ENCODE measurements around the gene SFXN3.
A peak's percentile ranks its signal among the peaks of the same experiment; 100 is the strongest.

SFXN3 gene

GRCh38 chr10:101071885-101072433 is 40.9 kb downstream of the SFXN3 start:
- no peaks in the 10 kb centered on the region for H3K79me1 ChIP-seq (ENCODE audit: low read depth, low read length)
- peak overlapping the region; percentile 45 for H2AK5ac ChIP-seq (ENCODE audit: low read depth, low read length)
- peak overlapping the region; percentile 11 for H2AFZ ChIP-seq (ENCODE audit: low read length)
- no peaks in the 10 kb centered on the region for H3K36me3 ChIP-seq (replicated peaks in 1 of 2; ENCODE audit: control insufficient read depth in 2 of 2, insufficient read depth in 2 of 2, low read length in 2 of 2)
- no peak overlapping the region for H3K4me2 ChIP-seq (ENCODE audit: insufficient read depth, low read length, poor library complexity, severe bottlenecking)
- H2BK12ac ChIP-seq (ENCODE audit: low read length) = no peak overlapping the region
- H3K9me3 ChIP-seq (replicated peaks in 1 of 2; ENCODE audit: control insufficient read depth in 2 of 2, insufficient read depth in 1 of 2, low read depth in 1 of 2, low read length in 2 of 2) = peaks cover 0 to 3% of the 10 kb centered on the region in 2 donors
- no peak overlapping the region for H3K23ac ChIP-seq (ENCODE audit: low read depth, low read length, poor library complexity)
- no peak overlapping the region for H3K14ac ChIP-seq (ENCODE audit: low read length)
- no peak overlapping the region for H4K91ac ChIP-seq (ENCODE audit: low read depth, low read length, poor library complexity)
- no peak overlapping the region for H2BK120ac ChIP-seq (ENCODE audit: low read depth, low read length)
- H2BK5ac ChIP-seq (ENCODE audit: low read length) = no peak overlapping the region
- H3K9ac ChIP-seq (ENCODE audit: low read depth, low read length, poor library complexity) = no peak overlapping the region
- no peak overlapping the region for H3K27ac ChIP-seq (replicated peaks; ENCODE audit: low read length)
- WGBS, 2 donors (ENCODE audit: extremely low coverage in 2 of 2, insufficient read length in 2 of 2, insufficient replicate concordance in 1 of 2) = no CpG with 5 or more reads among the region's 7 CpGs
- no peak overlapping the region for H4K8ac ChIP-seq (ENCODE audit: low read depth, low read length)
- H3K27me3 ChIP-seq (ENCODE audit: control insufficient read depth in 3 of 3, insufficient read depth in 3 of 3, low read depth in 1 of 3, low read length in 3 of 3) = peaks cover 6 to 70% (median 50%) of the 10 kb centered on the region in 3 experiments
- no peak overlapping the region for H3K4ac ChIP-seq (ENCODE audit: low read length)
- H2BK15ac ChIP-seq (ENCODE audit: low read length) = no peak overlapping the region
- H3K18ac ChIP-seq (ENCODE audit: low read length) = peak overlapping the region; percentile 41
- no peak overlapping the region for H3K4me3 ChIP-seq (ENCODE audit: low read length in 2 of 2)
- no peak for DNase-seq (ENCODE audit: low spot score)
- peaks cover 3 to 10% of the 10 kb centered on the region in 2 donors for H3K4me1 ChIP-seq (ENCODE audit: control insufficient read depth in 2 of 2, insufficient read depth in 1 of 2, low read depth in 1 of 2, low read length in 2 of 2)

GRCh38 chr10:101072923-101073322 is 41.9 kb downstream of the SFXN3 start:
- no peak overlapping the region for H2BK5ac ChIP-seq (ENCODE audit: low read length)
- WGBS, 2 donors (ENCODE audit: extremely low coverage in 2 of 2, insufficient read length in 2 of 2, insufficient replicate concordance in 1 of 2) = no CpG with 5 or more reads among the region's 9 CpGs
- H3K9ac ChIP-seq (ENCODE audit: low read depth, low read length, poor library complexity) = peak overlapping the region; percentile 80
- no peak overlapping the region for H3K14ac ChIP-seq (ENCODE audit: low read length)
- H2AK5ac ChIP-seq (ENCODE audit: low read depth, low read length) = no peak overlapping the region
- no peaks in the 10 kb centered on the region for H3K79me1 ChIP-seq (ENCODE audit: low read depth, low read length)
- H3K9me3 ChIP-seq (replicated peaks in 1 of 2; ENCODE audit: control insufficient read depth in 2 of 2, insufficient read depth in 1 of 2, low read depth in 1 of 2, low read length in 2 of 2) = peaks cover 0 to 3% of the 10 kb centered on the region in 2 donors
- no peak overlapping the region for H4K8ac ChIP-seq (ENCODE audit: low read depth, low read length)
- H3K23ac ChIP-seq (ENCODE audit: low read depth, low read length, poor library complexity) = no peak overlapping the region
- H3K27me3 ChIP-seq (ENCODE audit: control insufficient read depth in 3 of 3, insufficient read depth in 3 of 3, low read depth in 1 of 3, low read length in 3 of 3) = peaks cover 0 to 72% (median 42%) of the 10 kb centered on the region in 3 experiments
- H3K4me1 ChIP-seq (ENCODE audit: control insufficient read depth in 2 of 2, insufficient read depth in 1 of 2, low read depth in 1 of 2, low read length in 2 of 2) = peaks cover 0 to 6% of the 10 kb centered on the region in 2 donors
- no peak overlapping the region for H2BK120ac ChIP-seq (ENCODE audit: low read depth, low read length)
- H2AFZ ChIP-seq (ENCODE audit: low read length) = no peak overlapping the region
- no peak overlapping the region for H2BK12ac ChIP-seq (ENCODE audit: low read length)
- peak overlapping the region in 1 of 2 donors; percentile 16 for H3K4me3 ChIP-seq (ENCODE audit: low read length in 2 of 2)
- H4K91ac ChIP-seq (ENCODE audit: low read depth, low read length, poor library complexity) = no peak overlapping the region
- no peak overlapping the region for H3K27ac ChIP-seq (replicated peaks; ENCODE audit: low read length)
- DNase-seq (ENCODE audit: low spot score) = no peak
- no peak overlapping the region for H3K4me2 ChIP-seq (ENCODE audit: insufficient read depth, low read length, poor library complexity, severe bottlenecking)
- H3K18ac ChIP-seq (ENCODE audit: low read length) = no peak overlapping the region
- H3K36me3 ChIP-seq (replicated peaks in 1 of 2; ENCODE audit: control insufficient read depth in 2 of 2, insufficient read depth in 2 of 2, low read length in 2 of 2) = no peaks in the 10 kb centered on the region
- no peak overlapping the region for H3K4ac ChIP-seq (ENCODE audit: low read length)
- no peak overlapping the region for H2BK15ac ChIP-seq (ENCODE audit: low read length)

GRCh38 chr10:101073631-101074030 is 42.6 kb downstream of the SFXN3 start:
- no peak overlapping the region for H2AK5ac ChIP-seq (ENCODE audit: low read depth, low read length)

GRCh38 chr10:101075775-101076174 is 44.7 kb downstream of the SFXN3 start:
- WGBS, 2 donors (ENCODE audit: extremely low coverage in 2 of 2, insufficient read length in 2 of 2, insufficient replicate concordance in 1 of 2) = no CpG with 5 or more reads among the region's 4 CpGs
- H2AFZ ChIP-seq (ENCODE audit: low read length) = no peak overlapping the region

More at GRCh38 chr10:101073631-101074030, 42.6 kb downstream of the SFXN3 start:
- H4K91ac ChIP-seq (ENCODE audit: low read depth, low read length, poor library complexity) = no peak overlapping the region
- no peak overlapping the region for H3K18ac ChIP-seq (ENCODE audit: low read length)
- no peak overlapping the region for H3K14ac ChIP-seq (ENCODE audit: low read length)
- H3K36me3 ChIP-seq (replicated peaks in 1 of 2; ENCODE audit: control insufficient read depth in 2 of 2, insufficient read depth in 2 of 2, low read length in 2 of 2) = no peaks in the 10 kb centered on the region
- peaks cover 0 to 6% of the 10 kb centered on the region in 2 donors for H3K4me1 ChIP-seq (ENCODE audit: control insufficient read depth in 2 of 2, insufficient read depth in 1 of 2, low read depth in 1 of 2, low read length in 2 of 2)
- no peak overlapping the region for H3K27ac ChIP-seq (replicated peaks; ENCODE audit: low read length)
- no peak overlapping the region for H3K4me3 ChIP-seq (ENCODE audit: low read length in 2 of 2)
- no peak overlapping the region for H3K4me2 ChIP-seq (ENCODE audit: insufficient read depth, low read length, poor library complexity, severe bottlenecking)
- no CpG with 5 or more reads among the region's 13 CpGs for WGBS, 2 donors (ENCODE audit: extremely low coverage in 2 of 2, insufficient read length in 2 of 2, insufficient replicate concordance in 1 of 2)
- H2BK120ac ChIP-seq (ENCODE audit: low read depth, low read length) = no peak overlapping the region
- peaks cover 0 to 3% of the 10 kb centered on the region in 2 donors for H3K9me3 ChIP-seq (replicated peaks in 1 of 2; ENCODE audit: control insufficient read depth in 2 of 2, insufficient read depth in 1 of 2, low read depth in 1 of 2, low read length in 2 of 2)
- no peak overlapping the region for H2BK15ac ChIP-seq (ENCODE audit: low read length)
- H4K8ac ChIP-seq (ENCODE audit: low read depth, low read length) = no peak overlapping the region
- peaks cover 0 to 78% (median 42%) of the 10 kb centered on the region in 3 experiments for H3K27me3 ChIP-seq (ENCODE audit: control insufficient read depth in 3 of 3, insufficient read depth in 3 of 3, low read depth in 1 of 3, low read length in 3 of 3)
- H3K79me1 ChIP-seq (ENCODE audit: low read depth, low read length) = no peaks in the 10 kb centered on the region
- no peak overlapping the region for H2BK5ac ChIP-seq (ENCODE audit: low read length)
- H3K4ac ChIP-seq (ENCODE audit: low read length) = no peak overlapping the region
- peak overlapping the region; percentile 20 for H3K23ac ChIP-seq (ENCODE audit: low read depth, low read length, poor library complexity)
- no peak overlapping the region for H2AFZ ChIP-seq (ENCODE audit: low read length)
- H3K9ac ChIP-seq (ENCODE audit: low read depth, low read length, poor library complexity) = no peak overlapping the region
- DNase-seq (ENCODE audit: low spot score) = no peak
- no peak overlapping the region for H2BK12ac ChIP-seq (ENCODE audit: low read length)

More at GRCh38 chr10:101075775-101076174, 44.7 kb downstream of the SFXN3 start:
- no peak overlapping the region for H3K4me2 ChIP-seq (ENCODE audit: insufficient read depth, low read length, poor library complexity, severe bottlenecking)
- H3K9me3 ChIP-seq (replicated peaks in 1 of 2; ENCODE audit: control insufficient read depth in 2 of 2, insufficient read depth in 1 of 2, low read depth in 1 of 2, low read length in 2 of 2) = peaks cover 0 to 3% of the 10 kb centered on the region in 2 donors
- no peak overlapping the region for H3K4ac ChIP-seq (ENCODE audit: low read length)
- no peak overlapping the region for H3K23ac ChIP-seq (ENCODE audit: low read depth, low read length, poor library complexity)
- no peak overlapping the region for H4K91ac ChIP-seq (ENCODE audit: low read depth, low read length, poor library complexity)
- H3K79me1 ChIP-seq (ENCODE audit: low read depth, low read length) = no peaks in the 10 kb centered on the region
- H2BK12ac ChIP-seq (ENCODE audit: low read length) = no peak overlapping the region
- H2BK15ac ChIP-seq (ENCODE audit: low read length) = no peak overlapping the region
- no peak overlapping the region for H3K4me3 ChIP-seq (ENCODE audit: low read length in 2 of 2)
- H3K36me3 ChIP-seq (replicated peaks in 1 of 2; ENCODE audit: control insufficient read depth in 2 of 2, insufficient read depth in 2 of 2, low read length in 2 of 2) = no peaks in the 10 kb centered on the region
- H3K18ac ChIP-seq (ENCODE audit: low read length) = no peak overlapping the region
- peaks cover 0 to 6% of the 10 kb centered on the region in 2 donors for H3K4me1 ChIP-seq (ENCODE audit: control insufficient read depth in 2 of 2, insufficient read depth in 1 of 2, low read depth in 1 of 2, low read length in 2 of 2)
- no peak overlapping the region for H2AK5ac ChIP-seq (ENCODE audit: low read depth, low read length)
- DNase-seq (ENCODE audit: low spot score) = no peak
- H2BK120ac ChIP-seq (ENCODE audit: low read depth, low read length) = no peak overlapping the region
- H3K27me3 ChIP-seq (ENCODE audit: control insufficient read depth in 3 of 3, insufficient read depth in 3 of 3, low read depth in 1 of 3, low read length in 3 of 3) = peaks cover 0 to 80% (median 47%) of the 10 kb centered on the region in 3 experiments
- H4K8ac ChIP-seq (ENCODE audit: low read depth, low read length) = no peak overlapping the region
- H2BK5ac ChIP-seq (ENCODE audit: low read length) = no peak overlapping the region
- H3K9ac ChIP-seq (ENCODE audit: low read depth, low read length, poor library complexity) = no peak overlapping the region
- no peak overlapping the region for H3K27ac ChIP-seq (replicated peaks; ENCODE audit: low read length)
- no peak overlapping the region for H3K14ac ChIP-seq (ENCODE audit: low read length)

Data from neuronal stem cell (in vitro differentiated cells).